Loucy (cell line): Measurements from ENCODE around the gene MEAF6.

Experiments
- EZH2phosphoT487 ChIP-seq: fragments of 200-600 bp; IDR thresholded peaks from 2 replicates; pipeline ENCODE4 v1.6.1; 2018; ENCODE audit warnings: antibody characterized with exemption, mild to moderate bottlenecking, moderate library complexity, borderline replicate concordance
- TF ChIP-seq, protein P1 (sequence below): fragments of 200-600 bp; sonication (generic); conservative IDR thresholded peaks from 2 replicates; pipeline ENCODE4 v1.5.1; 2014; ENCODE audit warnings: mild to moderate bottlenecking, antibody characterized with exemption, low read length

DNA sequence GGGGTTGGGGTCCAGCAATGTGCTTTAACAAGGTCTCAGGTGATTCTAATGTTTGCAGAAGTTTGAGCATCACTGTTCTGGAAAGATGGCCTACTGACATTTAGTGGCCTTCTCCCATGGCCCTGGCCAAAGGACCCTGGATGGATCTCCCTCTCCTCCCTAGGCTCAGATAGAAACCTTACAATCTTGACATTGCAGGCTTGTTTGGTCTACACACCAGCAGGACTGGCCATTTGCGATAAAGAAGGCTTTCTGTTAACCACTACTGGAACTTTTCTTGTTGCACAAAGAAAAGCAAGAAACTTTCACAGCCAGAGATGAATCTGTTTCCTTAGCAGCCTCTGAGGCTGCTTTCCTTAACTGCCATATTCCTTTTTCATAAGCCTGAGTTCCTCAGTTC lies 48.4 kb upstream of the MEAF6 start:
- TF ChIP-seq, protein P1, sequence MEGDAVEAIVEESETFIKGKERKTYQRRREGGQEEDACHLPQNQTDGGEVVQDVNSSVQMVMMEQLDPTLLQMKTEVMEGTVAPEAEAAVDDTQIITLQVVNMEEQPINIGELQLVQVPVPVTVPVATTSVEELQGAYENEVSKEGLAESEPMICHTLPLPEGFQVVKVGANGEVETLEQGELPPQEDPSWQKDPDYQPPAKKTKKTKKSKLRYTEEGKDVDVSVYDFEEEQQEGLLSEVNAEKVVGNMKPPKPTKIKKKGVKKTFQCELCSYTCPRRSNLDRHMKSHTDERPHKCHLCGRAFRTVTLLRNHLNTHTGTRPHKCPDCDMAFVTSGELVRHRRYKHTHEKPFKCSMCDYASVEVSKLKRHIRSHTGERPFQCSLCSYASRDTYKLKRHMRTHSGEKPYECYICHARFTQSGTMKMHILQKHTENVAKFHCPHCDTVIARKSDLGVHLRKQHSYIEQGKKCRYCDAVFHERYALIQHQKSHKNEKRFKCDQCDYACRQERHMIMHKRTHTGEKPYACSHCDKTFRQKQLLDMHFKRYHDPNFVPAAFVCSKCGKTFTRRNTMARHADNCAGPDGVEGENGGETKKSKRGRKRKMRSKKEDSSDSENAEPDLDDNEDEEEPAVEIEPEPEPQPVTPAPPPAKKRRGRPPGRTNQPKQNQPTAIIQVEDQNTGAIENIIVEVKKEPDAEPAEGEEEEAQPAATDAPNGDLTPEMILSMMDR = no peak
- TF ChIP-seq EZH2phosphoT487 = no peak
